Measurements from ENCODE around the gene SLC26A1.

The SLC26A1 gene

DNA sequence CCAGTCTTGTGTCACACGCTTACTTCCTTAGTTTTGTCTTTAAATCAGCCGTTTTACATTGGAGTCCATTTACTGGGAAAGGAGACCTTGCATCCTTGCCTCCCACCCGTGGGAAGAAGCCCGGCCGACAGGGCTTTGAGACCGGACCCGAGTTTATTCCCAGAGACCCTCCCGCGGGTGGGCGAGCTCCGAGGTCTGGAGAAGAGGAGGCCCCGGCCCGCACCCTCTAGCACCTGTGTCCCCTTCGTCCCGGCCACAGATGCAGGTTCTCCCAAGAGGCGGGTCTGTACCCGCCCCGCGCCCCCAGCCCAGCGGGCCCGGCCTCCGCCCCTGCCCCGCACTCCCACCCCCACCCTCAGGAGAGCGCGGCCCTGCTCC is 3.8 kb upstream of the SLC26A1 start:
- TF ChIP-seq MAX (IDR thresholded peaks at IDR 0.05) (no peak), ZBTB7A (IDR thresholded peaks at IDR 0.05; ENCODE audit: low read depth) (0 out of 2 replicates have a peak, but pooled peaks have one; percentile 26), CEBPB (IDR thresholded peaks at IDR 0.05) (no peak)

DNA sequence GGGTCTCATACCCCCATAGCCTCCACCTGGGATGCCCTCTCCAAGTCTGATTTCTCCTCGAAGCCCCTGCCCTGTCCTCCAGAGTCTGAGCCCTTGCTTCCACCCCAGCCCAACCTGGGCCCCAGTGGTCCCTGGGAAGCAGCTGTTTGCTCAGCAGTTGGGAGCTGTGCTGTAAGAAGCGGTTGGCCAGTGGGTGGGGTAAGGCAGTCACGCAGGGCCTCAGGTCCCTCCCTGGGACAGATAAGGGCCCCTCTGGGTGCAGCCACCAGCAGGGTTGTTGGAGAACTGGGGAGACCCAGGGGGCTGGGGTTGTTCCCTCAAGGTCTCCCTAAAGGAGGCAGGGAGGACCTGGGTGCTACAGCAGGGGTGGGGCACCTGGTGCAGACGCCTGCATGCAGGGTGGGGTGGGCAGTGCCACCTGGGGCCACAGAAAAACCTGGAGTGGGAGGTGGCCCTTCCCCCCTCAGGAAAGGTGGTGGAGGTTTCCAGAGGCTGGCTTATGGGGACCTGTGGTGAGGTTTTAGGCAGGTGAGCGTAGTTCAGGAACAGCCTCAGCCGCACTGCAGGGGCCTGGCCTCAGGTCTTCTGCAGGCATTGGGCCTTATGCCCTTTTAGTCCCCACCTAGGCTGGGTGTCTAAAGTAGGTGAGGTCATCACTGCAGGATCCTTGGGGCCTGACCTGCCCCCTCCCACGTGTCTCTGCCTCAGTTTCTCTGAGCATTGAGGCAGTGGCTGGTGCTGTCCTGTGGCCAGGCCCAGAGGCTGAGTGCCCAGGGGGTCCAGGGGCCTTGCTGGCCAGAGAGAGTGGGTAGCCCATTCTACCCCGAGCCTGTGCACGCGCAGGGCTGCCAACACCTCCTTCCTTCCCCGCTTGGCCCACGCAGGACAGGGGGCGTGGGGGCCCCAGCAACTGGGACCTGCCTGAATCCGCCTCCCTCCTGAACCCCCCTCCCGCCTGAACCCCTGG is 3.1 kb upstream of the SLC26A1 start:
- TF ChIP-seq CEBPB (IDR thresholded peaks at IDR 0.05) (no peak), EP300 (IDR thresholded peaks at IDR 0.05; ENCODE audit: borderline replicate concordance) (no peak), MAX (IDR thresholded peaks at IDR 0.05) (no peak), FOXM1 (IDR thresholded peaks at IDR 0.05; ENCODE audit: borderline replicate concordance, low read depth) (no peak), EGR1 (IDR thresholded peaks at IDR 0.05) (no peak), TCF12 (IDR thresholded peaks at IDR 0.05; ENCODE audit: low read depth) (no peak), USF1 (IDR thresholded peaks at IDR 0.05) (no peak), CREB1 (IDR thresholded peaks at IDR 0.05; ENCODE audit: low read depth) (no peak), ZBTB7A (IDR thresholded peaks at IDR 0.05; ENCODE audit: low read depth) (no peak; the same call in 1 of the 2 replicates), RAD21 (IDR thresholded peaks at IDR 0.05; ENCODE audit: low read depth) (no peak), NFIC (IDR thresholded peaks at IDR 0.05) (no peak)
- TF ChIP-seq, protein P1, sequence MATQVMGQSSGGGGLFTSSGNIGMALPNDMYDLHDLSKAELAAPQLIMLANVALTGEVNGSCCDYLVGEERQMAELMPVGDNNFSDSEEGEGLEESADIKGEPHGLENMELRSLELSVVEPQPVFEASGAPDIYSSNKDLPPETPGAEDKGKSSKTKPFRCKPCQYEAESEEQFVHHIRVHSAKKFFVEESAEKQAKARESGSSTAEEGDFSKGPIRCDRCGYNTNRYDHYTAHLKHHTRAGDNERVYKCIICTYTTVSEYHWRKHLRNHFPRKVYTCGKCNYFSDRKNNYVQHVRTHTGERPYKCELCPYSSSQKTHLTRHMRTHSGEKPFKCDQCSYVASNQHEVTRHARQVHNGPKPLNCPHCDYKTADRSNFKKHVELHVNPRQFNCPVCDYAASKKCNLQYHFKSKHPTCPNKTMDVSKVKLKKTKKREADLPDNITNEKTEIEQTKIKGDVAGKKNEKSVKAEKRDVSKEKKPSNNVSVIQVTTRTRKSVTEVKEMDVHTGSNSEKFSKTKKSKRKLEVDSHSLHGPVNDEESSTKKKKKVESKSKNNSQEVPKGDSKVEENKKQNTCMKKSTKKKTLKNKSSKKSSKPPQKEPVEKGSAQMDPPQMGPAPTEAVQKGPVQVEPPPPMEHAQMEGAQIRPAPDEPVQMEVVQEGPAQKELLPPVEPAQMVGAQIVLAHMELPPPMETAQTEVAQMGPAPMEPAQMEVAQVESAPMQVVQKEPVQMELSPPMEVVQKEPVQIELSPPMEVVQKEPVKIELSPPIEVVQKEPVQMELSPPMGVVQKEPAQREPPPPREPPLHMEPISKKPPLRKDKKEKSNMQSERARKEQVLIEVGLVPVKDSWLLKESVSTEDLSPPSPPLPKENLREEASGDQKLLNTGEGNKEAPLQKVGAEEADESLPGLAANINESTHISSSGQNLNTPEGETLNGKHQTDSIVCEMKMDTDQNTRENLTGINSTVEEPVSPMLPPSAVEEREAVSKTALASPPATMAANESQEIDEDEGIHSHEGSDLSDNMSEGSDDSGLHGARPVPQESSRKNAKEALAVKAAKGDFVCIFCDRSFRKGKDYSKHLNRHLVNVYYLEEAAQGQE (IDR thresholded peaks at IDR 0.05; ENCODE audit: low read depth) = no peak

DNA sequence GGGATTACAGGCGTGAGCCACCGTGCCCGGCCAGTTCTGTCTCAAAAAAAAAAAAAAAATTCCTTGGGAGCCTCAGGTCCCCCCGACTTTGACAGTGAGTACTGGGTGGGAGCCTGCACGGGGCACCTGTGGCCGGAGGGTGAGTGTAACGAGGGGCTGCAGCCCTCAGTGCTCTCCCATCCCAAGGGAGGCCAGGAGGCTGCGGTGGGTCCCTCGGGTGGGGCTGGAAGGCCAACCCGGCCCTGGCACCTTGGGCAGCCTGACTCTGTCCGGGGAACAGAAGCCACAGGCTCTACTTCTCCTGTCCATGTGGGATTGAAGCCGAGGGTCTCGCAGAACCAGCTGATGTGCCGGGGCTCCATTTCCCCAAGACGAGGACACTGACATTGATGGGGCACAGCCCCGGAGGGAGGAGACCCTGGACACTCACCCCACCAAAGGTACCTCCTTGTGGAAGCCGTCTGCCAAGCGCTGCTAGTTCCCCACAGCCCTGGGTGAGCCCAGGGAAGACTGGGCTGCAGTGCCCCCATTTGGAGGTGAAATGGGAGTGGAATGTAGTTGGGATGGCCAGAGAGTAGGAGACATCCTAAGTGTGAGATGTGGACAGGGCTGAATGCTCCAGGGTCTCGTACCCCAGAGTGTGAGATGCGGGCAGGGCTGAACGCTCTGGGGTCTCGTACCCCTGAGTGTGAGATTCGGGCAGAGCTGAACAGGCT is 2.3 kb upstream of the SLC26A1 start:
- TF ChIP-seq RAD21 (IDR thresholded peaks at IDR 0.05; ENCODE audit: low read depth) = peak; percentile 22; the same call in 1 of the 2 replicates
- no peak for TF ChIP-seq EGR1 (IDR thresholded peaks at IDR 0.05)

DNA sequence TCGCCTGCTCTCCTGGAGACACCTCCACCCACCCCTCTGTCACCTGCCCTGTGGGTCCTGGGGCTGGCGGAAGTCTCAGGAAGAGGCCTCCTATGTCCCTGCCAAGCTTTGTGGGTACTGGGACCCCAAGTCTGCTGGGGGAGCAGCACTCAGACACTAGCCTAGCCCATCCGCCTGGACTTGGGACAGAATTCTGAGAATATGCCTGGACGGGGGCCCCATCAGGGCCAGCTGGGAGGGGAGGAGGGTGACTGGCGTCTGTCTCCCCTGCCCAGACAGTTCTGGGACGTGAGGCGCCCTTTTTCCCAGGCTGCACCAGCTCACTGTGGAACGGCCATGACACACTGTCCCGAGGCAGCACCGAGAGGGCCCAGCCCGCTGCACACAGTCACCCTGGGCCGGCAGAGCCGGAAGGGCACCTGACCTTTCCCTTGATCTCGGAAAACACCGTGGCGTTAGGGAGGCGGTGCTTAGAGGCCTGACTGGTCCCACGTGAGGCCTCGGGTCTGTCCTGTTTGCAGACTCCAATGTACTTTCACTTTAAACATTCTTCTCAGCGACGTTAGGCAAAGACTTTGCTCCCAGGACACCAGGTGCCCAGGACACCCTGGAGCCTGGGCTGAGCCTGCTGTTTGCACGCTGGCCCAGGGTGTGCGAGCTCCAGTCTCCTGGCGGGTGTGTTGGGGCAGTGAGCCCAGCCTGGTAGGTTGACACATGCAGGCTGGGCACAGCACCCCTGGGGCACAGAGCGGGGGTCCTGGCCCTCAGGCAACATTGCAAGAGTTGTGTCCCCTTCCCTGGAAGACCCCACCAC is 700 bp downstream of the SLC26A1 start:
- no peak for TF ChIP-seq NFIC (IDR thresholded peaks at IDR 0.05)
- no peak for TF ChIP-seq MAX (IDR thresholded peaks at IDR 0.05)
- no peak for TF ChIP-seq CEBPB (IDR thresholded peaks at IDR 0.05)
- TF ChIP-seq USF1 (IDR thresholded peaks at IDR 0.05) = no peak
- TF ChIP-seq EP300 (IDR thresholded peaks at IDR 0.05; ENCODE audit: borderline replicate concordance) = no peak
- no peak for TF ChIP-seq TCF12 (IDR thresholded peaks at IDR 0.05; ENCODE audit: low read depth)
- TF ChIP-seq YY1 (IDR thresholded peaks at IDR 0.05; ENCODE audit: low read depth) = no peak
- no peak for TF ChIP-seq FOXM1 (IDR thresholded peaks at IDR 0.05; ENCODE audit: borderline replicate concordance, low read depth)
- TF ChIP-seq CREB1 (IDR thresholded peaks at IDR 0.05; ENCODE audit: low read depth) = no peak
- TF ChIP-seq TEAD4 (IDR thresholded peaks at IDR 0.05) = no peak

GRCh38 chr4:991451-992296 is 1.5 kb downstream of the SLC26A1 start:
- no peak for TF ChIP-seq NFIC (IDR thresholded peaks at IDR 0.05)
- TF ChIP-seq YY1 (IDR thresholded peaks at IDR 0.05; ENCODE audit: low read depth) = no peak
- no peak for TF ChIP-seq MAX (IDR thresholded peaks at IDR 0.05)
- no peak for TF ChIP-seq TEAD4 (IDR thresholded peaks at IDR 0.05)
- TF ChIP-seq CREB1 (IDR thresholded peaks at IDR 0.05; ENCODE audit: low read depth) = no peak
- no peak for TF ChIP-seq CEBPB (IDR thresholded peaks at IDR 0.05)
- no peak for TF ChIP-seq ZBTB7A (IDR thresholded peaks at IDR 0.05; ENCODE audit: low read depth)
- TF ChIP-seq FOXM1 (IDR thresholded peaks at IDR 0.05; ENCODE audit: borderline replicate concordance, low read depth) = no peak
- no peak for TF ChIP-seq TCF12 (IDR thresholded peaks at IDR 0.05; ENCODE audit: low read depth)
- TF ChIP-seq, protein P1 (IDR thresholded peaks at IDR 0.05; ENCODE audit: low read depth) = no peak
- no peak for TF ChIP-seq USF1 (IDR thresholded peaks at IDR 0.05)

Measured in Ishikawa (cell line).